Effector memory CD8-positive, alpha-beta T cell (primary cell): ENCODE data around the gene CDH19.

Experiments
- ATAC-seq: fragments of 150-1000 bp; cut with Tn5 transposase; replicated peaks from 2 replicates; pipeline ENCODE4 v1.10.0; 2021; ENCODE audit warnings: mild to moderate bottlenecking, moderate library complexity
- DNase-seq, 3 experiments: peaks; one replicate each; pipeline ENCODE4 v3.0.0; 2021
- H3K27ac Mint-ChIP-seq, 2 donors: one replicate each; pipeline ENCODE4 v1.8.0; 2022; ENCODE audit warnings: mild to moderate bottlenecking in 2 of 2, mixed read lengths in 2 of 2, moderate library complexity in 2 of 2
- H3K27me3 Mint-ChIP-seq, 2 donors: one replicate each; pipeline ENCODE4 v1.8.0; 2022; ENCODE audit warnings: mixed read lengths in 2 of 2
- H3K36me3 Mint-ChIP-seq: one replicate; pipeline ENCODE4 v1.8.0; 2022; ENCODE audit warnings: mild to moderate bottlenecking, moderate library complexity, mixed read lengths; ENCODE audit not compliant: insufficient read depth
- H3K4me1 Mint-ChIP-seq, 2 donors: one replicate each; pipeline ENCODE4 v1.8.0; 2022; ENCODE audit warnings: low read depth in 2 of 2, mixed read lengths in 2 of 2
- H3K4me3 Mint-ChIP-seq, 2 donors: one replicate each; pipeline ENCODE4 v1.8.0; 2022; ENCODE audit warnings: mild to moderate bottlenecking in 2 of 2, mixed read lengths in 2 of 2, moderate library complexity in 2 of 2
- H3K9me3 Mint-ChIP-seq, 2 donors: one replicate each; pipeline ENCODE4 v1.8.0; 2022; ENCODE audit warnings: mixed read lengths in 2 of 2

CDH19 gene

DNA sequence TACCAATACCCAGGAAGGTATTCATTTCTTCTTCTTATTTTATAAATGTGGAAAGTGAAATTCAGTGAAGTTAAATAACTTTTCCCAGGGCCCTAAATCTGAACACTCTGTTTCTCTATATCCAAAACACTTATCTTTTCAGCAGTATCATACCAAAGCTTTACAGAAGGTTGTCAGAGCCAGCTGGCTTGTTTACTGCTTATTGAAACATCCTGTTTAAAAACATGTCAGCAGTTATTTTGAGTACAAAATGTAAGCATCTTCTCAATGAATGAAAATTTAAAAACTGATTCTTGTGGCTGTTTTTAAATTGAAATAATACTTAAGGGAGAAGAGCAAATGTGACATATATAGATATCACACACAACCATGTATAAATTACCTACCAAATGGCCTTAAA, 11.3 kb upstream of the CDH19 start:
- ATAC-seq (no peak), DNase-seq (no peak)
- Mint-ChIP-seq H3K4me3 (no peak overlapping the region), H3K36me3 (no peaks in the 10 kb centered on the region), H3K4me1 (no peaks in the 10 kb centered on the region), H3K27me3 (no peaks in the 10 kb centered on the region), H3K9me3 (peaks cover 5 to 14% of the 10 kb centered on the region in 2 donors), H3K27ac (no peak overlapping the region)

DNA sequence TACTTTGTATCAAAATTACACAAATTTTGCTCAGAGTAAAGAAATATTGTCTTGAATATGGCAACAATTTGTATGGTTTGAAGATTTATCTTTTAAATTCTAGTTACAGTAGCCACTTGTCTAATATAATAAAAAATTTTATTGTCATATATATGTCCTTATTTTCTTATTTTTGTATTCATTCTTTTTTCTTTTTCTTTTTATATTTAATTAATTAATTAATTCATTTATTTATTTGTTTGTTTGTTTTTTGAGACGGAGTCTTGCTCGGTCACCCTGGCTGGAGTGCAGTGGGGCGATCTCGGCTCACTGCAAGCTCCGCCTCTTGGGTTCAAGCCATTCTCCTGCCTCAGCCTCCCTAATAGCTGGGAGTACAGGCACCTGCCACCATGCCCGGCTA, 3.7 kb upstream of the CDH19 start:
- no peak overlapping the region for H3K4me3 Mint-ChIP-seq
- no peak for DNase-seq
- no peaks in the 10 kb centered on the region for H3K4me1 Mint-ChIP-seq
- H3K9me3 Mint-ChIP-seq = no peaks in the 10 kb centered on the region
- no peak for ATAC-seq
- H3K27ac Mint-ChIP-seq = no peak overlapping the region
- H3K36me3 Mint-ChIP-seq = no peaks in the 10 kb centered on the region
- no peaks in the 10 kb centered on the region for H3K27me3 Mint-ChIP-seq

DNA sequence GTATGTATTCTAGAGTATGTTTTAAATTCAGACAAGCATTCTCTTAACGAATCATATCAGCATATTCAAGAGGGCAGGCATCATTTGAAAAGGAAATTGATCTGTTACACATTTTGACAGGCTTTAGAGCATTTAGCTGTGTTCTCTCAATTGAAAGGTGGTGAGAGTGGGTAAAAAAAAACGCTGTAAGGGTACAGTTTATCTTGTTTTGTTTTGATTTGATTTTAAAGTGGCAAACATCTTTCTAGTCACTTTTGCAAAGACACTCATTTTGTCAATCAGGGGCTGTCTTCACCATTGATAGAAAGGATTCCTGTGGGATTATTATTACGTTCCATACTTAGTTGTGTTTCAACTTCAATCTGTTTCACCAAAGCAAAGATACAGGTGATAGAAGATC, 2.2 kb downstream of the CDH19 start:
- no peak overlapping the region for H3K27ac Mint-ChIP-seq
- no peak overlapping the region for H3K4me3 Mint-ChIP-seq
- DNase-seq (no peak), ATAC-seq (no peak)
- no peaks in the 10 kb centered on the region for H3K36me3 Mint-ChIP-seq
- no peaks in the 10 kb centered on the region for H3K4me1 Mint-ChIP-seq
- peaks cover 0 to 7% of the 10 kb centered on the region in 2 donors for H3K9me3 Mint-ChIP-seq
- H3K27me3 Mint-ChIP-seq = no peaks in the 10 kb centered on the region

- Mint-ChIP-seq H3K4me3 (no peak overlapping the region), H3K9me3 (peaks cover under 1 to 8% of the 10 kb centered on the region in 2 donors), H3K27ac (no peak overlapping the region), H3K27me3 (no peaks in the 10 kb centered on the region), H3K36me3 (no peaks in the 10 kb centered on the region), H3K4me1 (no peaks in the 10 kb centered on the region)
- ATAC-seq (no peak), DNase-seq (no peak)
Measured at GRCh38 chr18:66599190-66599589, 4.7 kb downstream of the CDH19 start.

DNA sequence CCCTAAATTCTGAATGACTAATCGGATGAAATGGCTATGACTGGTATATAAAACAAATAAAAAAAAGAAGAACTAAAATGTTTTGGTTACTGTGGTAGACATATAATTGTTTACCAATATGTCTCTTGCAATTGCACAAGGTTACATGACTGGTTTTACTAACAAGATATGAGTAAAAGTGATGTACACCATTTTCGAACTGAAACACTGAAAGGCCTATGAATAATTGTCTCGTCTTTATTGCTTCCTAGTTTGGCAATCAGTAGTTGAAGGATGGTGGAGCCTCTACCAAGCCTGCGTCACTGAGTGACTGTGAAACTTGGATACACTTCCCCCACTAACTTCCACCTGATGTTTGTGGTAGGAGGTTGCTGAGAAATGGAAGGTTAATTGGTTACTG, 16.5 kb downstream of the CDH19 start:
- no peak overlapping the region for H3K4me3 Mint-ChIP-seq
- no peak overlapping the region for H3K27ac Mint-ChIP-seq
- no peaks in the 10 kb centered on the region for H3K4me1 Mint-ChIP-seq
- peaks cover 0 to 4% of the 10 kb centered on the region in 2 donors for H3K9me3 Mint-ChIP-seq
- DNase-seq (no peak), ATAC-seq (no peak)
- no peaks in the 10 kb centered on the region for H3K36me3 Mint-ChIP-seq
- H3K27me3 Mint-ChIP-seq = no peaks in the 10 kb centered on the region

- no peak overlapping the region for H3K27ac Mint-ChIP-seq
- no peak for ATAC-seq
- no peaks in the 10 kb centered on the region for H3K36me3 Mint-ChIP-seq
- no peaks in the 10 kb centered on the region for H3K4me1 Mint-ChIP-seq
- DNase-seq = no peak
- no peaks in the 10 kb centered on the region for H3K9me3 Mint-ChIP-seq
- no peak overlapping the region for H3K4me3 Mint-ChIP-seq
- no peaks in the 10 kb centered on the region for H3K27me3 Mint-ChIP-seq
Measured at GRCh38 chr18:66582211-66582610, 21.7 kb downstream of the CDH19 start.

DNA sequence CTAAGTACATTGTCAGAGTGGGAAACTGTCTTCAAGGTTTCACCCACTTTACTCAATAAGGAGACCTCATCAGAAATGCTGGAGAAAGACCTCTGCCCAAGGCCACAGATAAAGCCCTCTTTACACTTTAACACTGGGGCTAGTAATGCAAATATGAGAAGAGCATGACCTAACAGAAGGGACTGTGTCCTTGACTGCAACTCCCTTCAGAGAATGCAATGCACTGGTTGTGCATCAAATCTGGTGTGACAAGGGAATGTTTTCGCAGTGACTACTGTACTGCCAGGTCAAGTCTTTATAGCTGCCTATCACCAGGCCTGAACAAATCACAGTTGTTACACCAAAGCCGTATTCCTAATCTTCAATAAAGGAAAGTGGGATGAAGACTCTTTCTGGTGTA, 28.6 kb downstream of the CDH19 start:
- Mint-ChIP-seq H3K27ac (no peak overlapping the region), H3K4me1 (no peaks in the 10 kb centered on the region), H3K27me3 (no peaks in the 10 kb centered on the region), H3K4me3 (no peak overlapping the region), H3K9me3 (no peaks in the 10 kb centered on the region), H3K36me3 (no peaks in the 10 kb centered on the region)
- DNase-seq (no peak), ATAC-seq (no peak)

GRCh38 chr18:66571845-66572244, 32.0 kb downstream of the CDH19 start:
- Mint-ChIP-seq H3K4me3 (no peak overlapping the region), H3K27me3 (no peaks in the 10 kb centered on the region), H3K4me1 (no peaks in the 10 kb centered on the region), H3K9me3 (peaks cover 0 to 3% of the 10 kb centered on the region in 2 donors), H3K27ac (no peak overlapping the region), H3K36me3 (no peaks in the 10 kb centered on the region)
- no peak for ATAC-seq
- no peak for DNase-seq

DNA sequence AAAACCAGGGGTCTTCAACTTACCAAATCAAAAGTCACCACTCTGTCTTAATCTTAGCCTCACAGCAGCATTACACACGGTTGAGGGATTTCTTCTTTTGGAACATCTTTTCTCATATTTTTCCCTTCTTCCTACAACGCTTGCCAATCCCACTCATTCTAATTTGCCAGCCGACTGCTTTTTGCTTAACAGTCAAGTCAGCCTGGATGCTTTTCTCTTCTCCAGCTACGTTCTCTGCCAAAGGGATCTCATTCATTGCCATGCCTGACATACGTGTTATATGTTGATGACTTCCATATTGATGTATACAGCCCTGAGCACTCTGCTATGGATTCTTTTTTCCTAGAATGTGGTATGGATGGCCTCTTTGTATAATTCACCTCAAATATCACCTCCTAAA, 37.3 kb downstream of the CDH19 start:
- no peak overlapping the region for H3K4me3 Mint-ChIP-seq
- no peaks in the 10 kb centered on the region for H3K36me3 Mint-ChIP-seq
- peaks cover 5 to 8% of the 10 kb centered on the region in 2 donors for H3K9me3 Mint-ChIP-seq
- no peak for ATAC-seq
- H3K27me3 Mint-ChIP-seq = no peaks in the 10 kb centered on the region
- no peaks in the 10 kb centered on the region for H3K4me1 Mint-ChIP-seq
- no peak overlapping the region for H3K27ac Mint-ChIP-seq
- no peak for DNase-seq

- Mint-ChIP-seq H3K36me3 (no peaks in the 10 kb centered on the region), H3K27me3 (no peaks in the 10 kb centered on the region), H3K9me3 (peaks cover 5 to 8% of the 10 kb centered on the region in 2 donors), H3K4me3 (no peak overlapping the region), H3K4me1 (no peaks in the 10 kb centered on the region), H3K27ac (no peak overlapping the region)
- ATAC-seq (no peak), DNase-seq (no peak)
Measured at GRCh38 chr18:66564236-66564635, 39.7 kb downstream of the CDH19 start.

GRCh38 chr18:66562279-66562678, 41.6 kb downstream of the CDH19 start:
- Mint-ChIP-seq H3K27me3 (no peaks in the 10 kb centered on the region), H3K4me3 (no peak overlapping the region), H3K9me3 (peaks cover 5 to 8% of the 10 kb centered on the region in 2 donors)

DNA sequence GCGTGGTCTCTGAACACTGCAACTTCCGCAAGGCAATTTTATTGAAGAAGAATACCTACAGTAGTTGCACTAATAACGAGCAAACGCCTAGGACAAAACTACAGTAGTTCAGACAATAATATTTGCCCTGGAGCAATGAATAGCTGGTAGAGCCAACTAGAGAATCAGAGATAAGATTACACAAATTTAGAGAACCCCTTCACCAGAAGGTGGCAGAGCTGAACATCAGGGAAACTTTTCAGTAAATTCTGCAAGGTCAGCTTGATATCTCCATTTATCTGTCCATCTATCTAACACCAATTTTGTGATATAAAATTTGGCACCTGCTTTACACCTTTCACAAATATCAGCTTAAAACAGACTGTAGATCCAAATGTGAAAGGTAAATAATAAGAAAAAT, 43.8 kb downstream of the CDH19 start:
- Mint-ChIP-seq H3K4me1 (no peaks in the 10 kb centered on the region), H3K4me3 (no peak overlapping the region), H3K9me3 (no peaks in the 10 kb centered on the region), H3K27ac (no peak overlapping the region), H3K36me3 (no peaks in the 10 kb centered on the region), H3K27me3 (no peaks in the 10 kb centered on the region)
- DNase-seq = no peak
- ATAC-seq = no peak

More at GRCh38 chr18:66562279-66562678, 41.6 kb downstream of the CDH19 start:
- no peak for ATAC-seq
- no peak for DNase-seq
- no peaks in the 10 kb centered on the region for H3K36me3 Mint-ChIP-seq
- no peak overlapping the region for H3K27ac Mint-ChIP-seq
- H3K4me1 Mint-ChIP-seq = no peaks in the 10 kb centered on the region

- no peaks in the 10 kb centered on the region for H3K4me1 Mint-ChIP-seq
- no peaks in the 10 kb centered on the region for H3K27me3 Mint-ChIP-seq
- no peak overlapping the region for H3K4me3 Mint-ChIP-seq
- no peaks in the 10 kb centered on the region for H3K9me3 Mint-ChIP-seq
- ATAC-seq (no peak), DNase-seq (no peak)
- H3K27ac Mint-ChIP-seq = no peak overlapping the region
- no peaks in the 10 kb centered on the region for H3K36me3 Mint-ChIP-seq
Measured at GRCh38 chr18:66558773-66559172, 45.1 kb downstream of the CDH19 start.

DNA sequence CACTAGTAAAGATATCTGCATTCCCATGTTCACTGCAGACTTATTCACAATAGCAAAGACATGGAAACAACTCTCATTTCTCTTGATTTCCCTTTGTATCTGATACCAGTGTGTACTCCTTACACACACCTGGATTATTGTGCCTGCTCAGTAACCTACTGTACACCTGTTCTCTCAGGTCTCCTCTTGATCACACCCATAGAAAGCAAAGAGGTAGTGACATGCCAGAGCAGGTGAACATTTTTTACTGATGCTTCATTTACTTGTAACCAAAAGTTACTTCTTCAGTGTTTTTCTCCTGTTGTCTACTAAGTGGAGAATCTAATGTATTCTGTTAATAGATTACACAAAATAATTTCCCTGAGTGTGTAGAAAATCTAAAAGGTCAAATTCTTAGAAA, 46.8 kb downstream of the CDH19 start:
- no peaks in the 10 kb centered on the region for H3K27me3 Mint-ChIP-seq
- H3K4me3 Mint-ChIP-seq = no peak overlapping the region
- peaks cover 0 to 5% of the 10 kb centered on the region in 2 donors for H3K9me3 Mint-ChIP-seq
- no peak for ATAC-seq
- H3K4me1 Mint-ChIP-seq = no peaks in the 10 kb centered on the region
- H3K27ac Mint-ChIP-seq = no peak overlapping the region
- H3K36me3 Mint-ChIP-seq = no peaks in the 10 kb centered on the region
- no peak for DNase-seq

GRCh38 chr18:66555585-66555984, 48.3 kb downstream of the CDH19 start:
- ATAC-seq (no peak), DNase-seq (no peak)
- Mint-ChIP-seq H3K27ac (no peak overlapping the region), H3K36me3 (no peaks in the 10 kb centered on the region), H3K4me1 (no peaks in the 10 kb centered on the region), H3K4me3 (no peak overlapping the region), H3K27me3 (no peaks in the 10 kb centered on the region), H3K9me3 (peaks cover 0 to 5% of the 10 kb centered on the region in 2 donors)
